ENCODE data around the gene PDS5B.

Gene PDS5B

DNA sequence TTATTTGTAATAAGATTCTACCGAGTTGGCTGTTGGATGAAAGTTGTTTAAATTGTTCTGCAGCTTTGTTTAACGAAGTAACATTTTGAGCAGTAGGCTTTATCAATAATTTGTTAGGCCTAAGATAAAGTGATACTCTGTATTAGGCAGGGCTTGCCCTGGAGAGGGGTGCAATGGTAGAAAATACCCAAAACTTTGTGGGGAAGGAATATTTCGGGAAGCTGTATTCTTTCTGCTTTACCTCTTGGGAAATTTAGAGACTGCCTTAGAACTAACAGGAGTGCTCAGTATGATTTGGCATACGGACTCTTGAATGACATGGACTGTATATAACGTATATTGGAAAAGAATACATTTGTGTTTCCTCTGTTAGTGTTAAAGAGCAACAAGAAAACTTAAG is 2.5 kb downstream of the PDS5B start:
- DNase-seq (ENCODE audit: low spot score), result no peak

DNA sequence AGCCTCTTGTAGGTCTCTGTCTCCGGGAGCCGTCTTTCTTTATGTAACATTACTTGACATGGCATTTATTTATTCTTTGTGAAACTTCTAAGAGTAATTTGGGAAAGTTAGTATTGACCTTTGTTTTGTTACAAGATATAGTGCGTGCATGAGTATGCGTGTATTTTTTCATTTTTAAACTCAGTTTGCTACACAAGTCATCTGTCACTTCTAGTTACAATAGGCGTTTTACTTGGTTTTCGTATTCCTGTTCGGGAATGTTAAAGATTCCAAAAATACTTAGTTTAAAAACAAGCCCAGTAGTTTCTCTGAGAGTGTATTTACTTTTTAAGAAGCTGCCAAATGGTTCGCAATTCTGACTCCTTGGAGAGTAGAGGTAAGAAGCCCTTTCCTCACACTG is 3.2 kb downstream of the PDS5B start:
- DNase-seq (ENCODE audit: low spot score), result no peak

GRCh38 chr13:32590266-32590665 is 4.0 kb downstream of the PDS5B start:
- DNase-seq (ENCODE audit: low spot score), result no peak

GRCh38 chr13:32592082-32592481 is 5.8 kb downstream of the PDS5B start:
- no peak for DNase-seq (ENCODE audit: low spot score)

GRCh38 chr13:32594157-32594738 is 8.0 kb downstream of the PDS5B start:
- no peak for DNase-seq (ENCODE audit: low spot score)

GRCh38 chr13:32595306-32595705 is 9.1 kb downstream of the PDS5B start:
- DNase-seq (ENCODE audit: low spot score), result no peak

DNA sequence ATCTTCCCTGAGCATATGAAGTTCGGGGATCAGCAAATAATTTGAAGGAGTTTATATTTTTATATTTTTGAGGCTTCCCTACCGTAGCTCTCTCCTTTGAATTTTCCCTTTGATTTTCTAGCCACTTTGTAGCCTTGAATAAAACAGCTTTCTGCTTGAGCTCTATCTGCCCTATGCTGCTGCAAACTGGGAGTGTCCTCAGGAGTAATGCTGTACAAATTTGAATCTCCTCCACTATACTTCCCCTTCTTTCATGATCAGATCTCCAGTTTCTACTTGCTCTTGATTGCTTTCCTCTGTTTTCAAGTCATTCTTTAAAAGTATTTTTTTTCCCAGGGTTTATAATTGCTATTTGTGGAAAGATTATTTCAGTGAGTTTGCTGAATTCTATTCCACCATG is 14.6 kb downstream of the PDS5B start:
- DNase-seq (ENCODE audit: low spot score), result no peak

DNA sequence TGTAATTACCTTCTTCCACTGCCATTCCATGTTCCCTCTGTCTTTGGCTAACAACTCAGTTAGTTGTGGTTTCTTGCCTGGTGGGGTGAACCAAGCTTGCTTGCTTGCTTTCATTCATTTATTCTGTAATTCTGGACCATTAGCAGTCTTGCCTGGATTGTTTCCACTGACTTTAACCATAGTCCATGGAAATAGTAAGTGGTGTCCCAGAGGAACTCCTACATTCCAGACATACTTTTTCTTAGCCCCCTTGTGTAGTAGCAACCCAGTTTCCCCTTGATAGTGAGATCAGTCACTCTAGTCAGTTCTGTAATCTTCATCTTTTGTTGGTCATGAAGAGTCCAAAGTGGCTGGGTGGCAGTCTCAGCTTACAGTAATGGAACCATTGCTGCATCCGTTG is 23.2 kb downstream of the PDS5B start:
- DNase-seq (ENCODE audit: low spot score), result no peak

GRCh38 chr13:32610538-32610937 is 24.3 kb downstream of the PDS5B start:
- no peak for DNase-seq (ENCODE audit: low spot score)

DNA sequence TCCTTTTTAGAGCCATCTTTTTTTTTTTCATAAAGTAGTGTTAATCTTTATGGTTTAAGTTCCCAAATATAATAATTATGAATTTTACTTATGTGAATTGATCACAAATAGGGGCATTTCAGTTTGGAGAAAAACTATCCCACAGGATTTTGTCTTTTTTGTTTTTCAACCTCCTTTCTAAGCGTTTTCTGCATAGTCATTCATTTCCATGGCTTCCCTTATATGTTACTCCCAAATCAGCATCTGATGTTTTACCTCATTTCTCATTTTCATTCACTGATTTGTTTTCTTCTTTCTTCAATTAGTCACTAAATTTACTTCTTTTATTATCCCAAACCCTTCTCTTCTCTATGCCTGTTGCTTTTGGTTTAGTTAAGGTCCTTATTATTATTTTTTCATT is 24.7 kb downstream of the PDS5B start:
- no peak for DNase-seq (ENCODE audit: low spot score)

GRCh38 chr13:32616883-32617511 is 30.7 kb downstream of the PDS5B start:
- DNase-seq (ENCODE audit: low spot score), result no peak

- DNase-seq (ENCODE audit: low spot score), result no peak
These were observed 36.6 kb downstream of the PDS5B start for GRCh38 chr13:32622827-32623226.

GRCh38 chr13:32624441-32624840 is 38.2 kb downstream of the PDS5B start:
- no peak for DNase-seq (ENCODE audit: low spot score)

GRCh38 chr13:32627793-32628192 is 41.5 kb downstream of the PDS5B start:
- DNase-seq (ENCODE audit: low spot score), result no peak

- DNase-seq (ENCODE audit: low spot score), result no peak
These were observed 43.1 kb downstream of the PDS5B start for GRCh38 chr13:32629313-32629712.

DNA sequence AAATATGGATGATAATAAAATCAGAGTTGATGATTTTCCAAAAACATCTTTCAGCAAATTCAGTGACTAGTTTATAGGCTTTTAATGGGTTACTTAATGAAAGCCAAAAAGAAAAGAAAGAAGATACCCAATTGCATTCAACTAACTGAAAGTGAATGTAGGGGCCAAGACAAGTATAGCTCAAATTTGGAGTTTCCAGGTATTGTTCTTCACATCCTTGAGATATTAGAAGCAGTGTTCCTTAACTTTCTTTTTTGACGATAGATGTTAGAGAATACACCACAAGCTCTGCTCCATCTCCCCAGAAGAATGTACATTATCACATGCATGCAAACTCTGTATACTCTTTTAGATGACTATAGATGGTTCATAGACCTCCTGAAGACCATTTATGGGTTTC is 43.6 kb downstream of the PDS5B start:
- DNase-seq (ENCODE audit: low spot score), result no peak

DNA sequence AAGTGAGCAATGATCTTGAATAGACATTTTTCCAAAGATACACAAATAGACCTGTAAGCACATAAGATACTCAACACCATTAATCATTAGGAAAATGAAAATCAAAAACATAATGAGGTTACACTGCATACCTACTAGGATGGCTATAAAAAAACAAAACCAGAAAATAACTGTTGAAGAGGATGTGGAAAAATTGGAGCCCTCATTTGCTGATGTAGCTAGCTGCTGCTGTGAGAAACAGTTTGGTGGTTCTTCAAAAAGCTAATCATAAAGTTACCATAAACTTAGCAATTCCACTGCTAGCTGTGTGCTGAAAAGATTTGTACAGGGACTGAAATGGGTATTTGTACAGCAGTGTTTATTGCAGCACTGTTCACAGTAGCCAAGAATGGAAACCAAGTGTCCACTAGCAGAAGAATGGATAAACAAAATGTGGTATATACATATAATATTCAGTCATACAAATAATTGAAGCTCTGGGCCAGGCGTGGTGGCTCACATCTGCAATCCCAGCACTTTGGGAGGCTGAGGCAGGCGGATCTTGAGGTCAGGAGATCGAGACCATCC is 46.2 kb downstream of the PDS5B start:
- DNase-seq (ENCODE audit: low spot score), result no peak

DNA sequence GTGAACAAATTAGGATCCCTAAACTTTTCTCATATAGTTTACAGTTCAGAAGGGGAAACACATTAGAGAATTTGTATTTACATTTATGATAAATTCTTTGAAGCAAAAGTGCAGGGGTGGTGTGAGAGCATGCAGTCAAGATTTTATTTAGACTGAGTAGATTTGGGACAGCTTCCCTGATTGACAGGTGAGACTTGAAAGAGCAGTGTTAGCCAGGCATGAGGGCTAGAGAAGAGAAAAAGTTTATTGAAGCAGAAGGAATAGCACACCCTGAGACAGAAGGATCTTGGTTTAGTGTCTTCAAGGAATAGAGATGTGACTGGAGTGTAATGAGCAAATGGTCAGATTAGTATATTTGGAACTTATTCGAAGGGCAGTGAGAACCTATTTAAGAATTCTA is 50.5 kb downstream of the PDS5B start:
- no peak for DNase-seq (ENCODE audit: low spot score)

DNA sequence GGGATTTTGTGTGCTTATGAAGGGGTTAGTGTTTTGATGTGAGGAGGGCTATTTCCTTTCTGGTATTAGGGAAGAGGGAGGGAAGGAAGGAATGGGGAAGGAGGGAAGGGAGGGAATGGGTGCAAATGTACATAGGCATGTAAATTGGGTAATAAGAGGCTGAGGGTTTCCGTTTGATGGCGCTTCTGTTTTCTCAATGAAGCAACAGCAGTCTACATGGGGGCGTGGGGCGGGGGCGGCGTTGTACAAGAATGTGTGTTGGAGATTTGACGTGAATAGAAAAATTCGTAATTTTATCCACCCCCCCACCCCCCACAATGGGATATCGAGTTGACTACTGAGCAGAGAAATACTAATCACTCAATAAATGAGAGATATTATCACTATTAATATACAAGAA is 52.5 kb downstream of the PDS5B start:
- DNase-seq (ENCODE audit: low spot score), result no peak

DNA sequence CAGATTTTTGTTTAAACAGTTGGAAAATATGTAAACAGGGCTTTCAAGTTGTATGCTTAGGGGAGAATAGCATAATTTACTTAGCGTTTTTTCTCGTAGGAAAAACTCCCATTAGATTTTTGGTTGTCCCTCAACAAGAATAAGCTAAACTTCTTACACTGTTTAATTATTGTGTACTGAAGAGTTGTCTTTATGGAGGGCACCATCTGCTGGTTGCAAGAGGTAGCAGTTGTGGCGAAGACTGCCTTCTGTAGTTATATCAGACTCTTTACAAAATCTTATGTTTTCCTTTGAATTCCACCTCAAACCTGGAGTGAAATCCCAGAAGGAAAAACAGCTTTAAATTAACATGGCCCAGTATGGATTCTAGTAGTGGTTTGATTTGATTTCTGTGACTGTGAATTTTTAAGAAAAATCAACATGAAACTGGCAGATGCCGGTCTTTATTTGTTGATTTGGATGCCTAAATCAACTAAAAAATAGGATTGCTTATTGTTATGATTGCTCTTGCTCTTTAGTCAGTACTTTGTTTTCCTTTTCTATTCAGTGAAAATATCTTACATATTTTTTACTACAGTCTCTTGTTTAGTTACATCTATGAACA is 53.4 kb downstream of the PDS5B start:
- peak; percentile 61 for DNase-seq (ENCODE audit: low spot score)

GRCh38 chr13:32642316-32642715 is 56.1 kb downstream of the PDS5B start:
- DNase-seq (ENCODE audit: low spot score), result no peak

DNA sequence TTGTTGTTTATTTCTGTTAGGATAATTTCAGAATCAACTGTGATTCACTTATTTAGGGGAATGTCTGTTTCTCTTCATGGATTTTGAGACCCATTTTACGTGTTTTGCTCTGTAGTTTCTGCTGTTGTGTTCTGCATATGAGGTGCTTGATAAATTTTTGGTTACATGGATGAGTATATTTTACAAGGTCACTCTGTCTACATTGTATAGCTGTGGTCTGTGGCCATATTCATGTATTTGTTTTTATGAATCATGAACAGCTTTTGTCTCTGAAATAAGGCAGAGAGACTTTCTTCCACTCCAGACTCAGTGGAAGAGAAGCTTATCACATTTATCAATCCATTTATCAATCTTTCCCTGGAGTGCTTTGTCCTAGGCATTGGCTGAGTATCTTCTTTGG is 56.6 kb downstream of the PDS5B start:
- DNase-seq (ENCODE audit: low spot score), result no peak

GRCh38 chr13:32645854-32646253 is 59.6 kb downstream of the PDS5B start:
- no peak for DNase-seq (ENCODE audit: low spot score)

- no peak for DNase-seq (ENCODE audit: low spot score)
These were observed 61.7 kb downstream of the PDS5B start for GRCh38 chr13:32647926-32648325.

All from CD4-positive, alpha-beta T cell treated with Interleukin-6 at 100 ng/mL for 8 hours (primary cell).